Retinal pigment epithelial cell (primary cell): ENCODE data around the gene SPNS1.

ENCODE experiments used
- DNase-seq: peaks from one replicate; pipeline ENCODE4 v3.0.0-alpha.2; 2010; ENCODE audit warnings: low read depth
- H3K4me3 ChIP-seq: 2 replicates; pipeline ENCODE4 v1.5.1; 2011; ENCODE audit warnings: mild to moderate bottlenecking, low read length, control low read depth, moderate library complexity
- TF ChIP-seq, protein P1 (sequence below): conservative IDR thresholded peaks from 2 replicates; pipeline ENCODE4 v1.5.1; 2011; ENCODE audit warnings: low read depth, low read length, control low read depth, inconsistent platforms

SPNS1 gene

GRCh38 chr16:29007730-29008593, 33.4 kb downstream of the SPNS1 start:
- TF ChIP-seq, protein P1, sequence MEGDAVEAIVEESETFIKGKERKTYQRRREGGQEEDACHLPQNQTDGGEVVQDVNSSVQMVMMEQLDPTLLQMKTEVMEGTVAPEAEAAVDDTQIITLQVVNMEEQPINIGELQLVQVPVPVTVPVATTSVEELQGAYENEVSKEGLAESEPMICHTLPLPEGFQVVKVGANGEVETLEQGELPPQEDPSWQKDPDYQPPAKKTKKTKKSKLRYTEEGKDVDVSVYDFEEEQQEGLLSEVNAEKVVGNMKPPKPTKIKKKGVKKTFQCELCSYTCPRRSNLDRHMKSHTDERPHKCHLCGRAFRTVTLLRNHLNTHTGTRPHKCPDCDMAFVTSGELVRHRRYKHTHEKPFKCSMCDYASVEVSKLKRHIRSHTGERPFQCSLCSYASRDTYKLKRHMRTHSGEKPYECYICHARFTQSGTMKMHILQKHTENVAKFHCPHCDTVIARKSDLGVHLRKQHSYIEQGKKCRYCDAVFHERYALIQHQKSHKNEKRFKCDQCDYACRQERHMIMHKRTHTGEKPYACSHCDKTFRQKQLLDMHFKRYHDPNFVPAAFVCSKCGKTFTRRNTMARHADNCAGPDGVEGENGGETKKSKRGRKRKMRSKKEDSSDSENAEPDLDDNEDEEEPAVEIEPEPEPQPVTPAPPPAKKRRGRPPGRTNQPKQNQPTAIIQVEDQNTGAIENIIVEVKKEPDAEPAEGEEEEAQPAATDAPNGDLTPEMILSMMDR, result no peak
- no peak for DNase-seq
- H3K4me3 ChIP-seq, result no peak overlapping the region

GRCh38 chr16:29009050-29009837, 34.7 kb downstream of the SPNS1 start:
- no peak overlapping the region for H3K4me3 ChIP-seq
- no peak for DNase-seq
- TF ChIP-seq, protein P1, result no peak

GRCh38 chr16:29009838-29010166, 35.2 kb downstream of the SPNS1 start:
- no peak for DNase-seq
- TF ChIP-seq, protein P1, result no peak
- H3K4me3 ChIP-seq, result no peak overlapping the region

DNA sequence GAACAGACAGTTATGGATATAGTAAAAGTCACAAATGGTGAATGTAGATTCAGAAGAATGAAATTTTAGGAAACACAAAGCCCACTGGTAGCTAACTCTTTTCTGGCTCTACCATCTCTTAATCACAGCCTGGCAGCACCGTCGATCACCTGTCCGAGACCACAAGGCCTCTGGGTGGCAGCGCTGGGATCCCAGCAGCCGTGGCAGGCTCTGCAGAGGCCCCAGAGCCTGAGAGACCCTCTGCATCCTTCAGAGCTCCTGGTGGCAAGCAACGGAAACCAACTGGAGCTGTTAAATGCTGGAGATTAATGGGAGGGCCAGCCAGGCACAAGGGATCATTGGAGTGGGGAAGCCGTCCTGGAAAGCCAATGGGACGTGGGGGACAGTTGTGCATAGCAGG, 36.5 kb downstream of the SPNS1 start:
- TF ChIP-seq, protein P1, result peak; percentile 33
- H3K4me3 ChIP-seq, result no peak overlapping the region
- no peak for DNase-seq

DNA sequence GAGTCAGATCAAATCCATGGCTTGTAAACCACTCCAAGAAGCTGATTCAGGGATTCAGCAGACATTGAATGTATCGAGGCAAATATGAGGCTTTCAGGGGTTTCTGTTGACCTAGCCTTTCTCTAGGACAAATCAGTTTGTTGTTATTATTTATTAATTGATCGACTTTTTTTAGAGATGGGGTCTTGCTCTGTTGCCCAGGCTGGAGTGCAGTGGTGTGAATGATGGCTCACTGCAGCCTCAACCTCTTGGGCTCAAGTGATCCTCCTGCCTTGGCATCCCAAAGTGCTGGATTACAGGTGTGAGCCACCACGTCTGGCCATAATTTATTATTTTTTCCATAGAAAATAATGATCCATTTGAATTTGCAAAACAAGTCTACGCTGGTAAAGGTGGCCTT, 37.3 kb downstream of the SPNS1 start:
- TF ChIP-seq, protein P1, result no peak
- no peak overlapping the region for H3K4me3 ChIP-seq
- DNase-seq, result no peak

GRCh38 chr16:29012913-29013553, 38.5 kb downstream of the SPNS1 start:
- no peak for DNase-seq
- TF ChIP-seq, protein P1, result no peak
- H3K4me3 ChIP-seq, result no peak overlapping the region
